GM18517 (cell line): ENCODE measurements around the gene SNED1.

Source experiments
- ATAC-seq: cut with Tn5 transposase; IDR thresholded peaks from one replicate; pipeline ENCODE4 v1.9.1; 2021; ENCODE audit warnings: mild to moderate bottlenecking, moderate library complexity; ENCODE audit not compliant: unreplicated experiment

SNED1 gene

DNA sequence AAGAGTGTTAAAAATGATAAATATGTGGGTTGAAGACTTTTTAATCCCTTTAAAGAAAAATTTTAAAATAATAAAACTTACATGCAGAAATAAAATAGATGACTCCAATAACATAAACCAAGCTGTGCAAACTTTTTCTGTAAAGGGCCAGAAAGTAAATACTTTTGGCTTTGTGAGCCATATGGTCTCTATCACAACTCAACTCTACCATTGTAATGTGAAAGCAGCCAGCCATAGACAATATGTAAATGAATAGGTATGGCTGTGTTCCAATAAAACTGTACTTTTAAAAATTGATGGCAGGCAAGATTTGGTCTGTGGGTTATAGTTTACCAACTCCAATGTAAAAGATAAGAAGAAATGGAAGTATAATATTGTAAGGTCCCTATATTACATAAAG is 45.2 kb downstream of the SNED1 start:
- no peak for ATAC-seq

DNA sequence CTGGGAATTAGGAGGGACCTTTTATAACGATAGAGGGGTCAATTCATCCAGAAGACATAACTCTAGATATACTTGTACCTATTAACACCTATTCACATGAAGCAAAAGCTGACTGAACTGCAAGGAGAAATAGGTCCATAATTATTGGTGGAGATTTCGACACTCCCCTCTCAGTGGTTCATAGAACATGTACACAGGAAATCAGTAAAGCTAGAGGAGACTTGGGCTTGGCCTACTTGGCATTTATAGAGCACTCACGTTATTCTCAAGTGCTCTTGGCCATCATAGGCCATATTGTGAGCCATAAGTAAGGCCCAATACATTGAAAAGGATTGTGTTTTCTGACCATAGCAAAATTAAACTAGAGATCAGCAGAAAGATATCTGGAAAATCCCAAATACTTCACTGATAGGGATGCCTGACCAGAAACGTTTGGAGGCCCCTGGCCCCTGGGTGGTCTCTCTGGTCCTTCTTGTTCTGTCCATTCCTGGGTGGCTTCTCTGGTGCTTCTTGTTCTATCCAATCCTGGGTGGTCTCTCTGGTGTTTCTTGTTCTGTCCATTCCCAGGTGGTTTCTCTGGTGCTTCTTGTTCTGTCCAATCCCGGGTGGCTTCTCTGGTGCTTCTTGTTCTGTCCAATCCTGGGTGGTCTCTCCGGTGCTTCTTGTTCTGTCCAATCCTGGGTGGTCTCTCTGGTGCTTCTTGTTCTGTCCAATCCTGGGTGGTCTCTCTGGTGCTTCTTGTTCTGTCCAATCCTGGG is 49.0 kb downstream of the SNED1 start:
- no peak for ATAC-seq

DNA sequence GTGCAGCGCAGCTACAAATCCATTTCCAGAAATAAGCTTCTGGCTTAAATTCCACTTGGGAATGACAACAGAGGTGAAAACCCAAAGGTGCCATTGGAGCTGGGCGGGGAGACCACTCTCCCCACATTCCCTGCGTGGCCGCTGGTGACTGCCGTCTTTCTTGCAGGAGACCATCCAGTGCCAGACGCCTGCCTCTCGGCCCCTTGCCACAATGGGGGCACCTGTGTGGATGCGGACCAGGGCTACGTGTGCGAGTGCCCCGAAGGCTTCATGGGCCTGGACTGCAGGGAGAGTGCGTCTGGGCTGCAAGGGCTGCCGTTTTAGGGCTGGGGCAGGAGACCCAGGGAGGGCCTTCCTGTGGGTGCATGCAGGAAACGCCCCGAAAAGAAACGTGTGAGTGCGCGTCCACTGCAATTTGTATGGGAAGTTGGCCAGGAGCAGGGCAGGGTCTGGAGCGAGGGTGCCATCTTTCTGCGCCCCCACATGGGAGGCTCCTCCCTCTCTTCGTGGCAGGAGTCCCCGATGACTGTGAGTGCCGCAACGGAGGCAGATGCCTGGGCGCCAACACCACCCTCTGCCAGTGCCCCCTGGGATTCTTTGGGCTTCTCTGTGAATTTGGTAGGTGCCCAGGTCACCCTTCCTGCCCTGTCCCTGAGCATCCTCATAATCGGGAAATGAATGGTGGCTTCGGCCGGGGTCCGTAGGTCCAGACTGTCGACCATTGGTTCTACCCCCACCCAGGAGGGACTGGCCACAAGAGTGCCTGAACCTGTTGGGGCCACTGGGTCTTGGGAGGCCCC is 49.9 kb downstream of the SNED1 start:
- ATAC-seq: no peak

DNA sequence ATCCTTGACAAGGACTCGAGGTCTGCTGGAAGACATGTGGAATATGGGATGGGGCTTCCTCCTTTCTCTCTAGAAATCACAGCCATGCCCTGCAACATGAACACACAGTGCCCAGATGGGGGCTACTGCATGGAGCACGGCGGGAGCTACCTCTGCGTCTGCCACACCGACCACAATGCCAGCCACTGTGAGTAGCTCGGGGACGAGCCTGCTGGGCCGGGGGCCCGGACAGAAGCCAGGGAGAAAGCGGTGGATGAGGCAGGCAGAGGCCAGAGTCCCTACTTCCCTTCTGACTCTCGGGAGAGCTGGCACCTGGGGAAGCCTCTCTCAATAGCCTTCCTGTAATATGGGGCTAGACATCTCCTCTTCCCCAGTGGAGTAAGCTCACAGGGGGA is 50.5 kb downstream of the SNED1 start:
- no peak for ATAC-seq

DNA sequence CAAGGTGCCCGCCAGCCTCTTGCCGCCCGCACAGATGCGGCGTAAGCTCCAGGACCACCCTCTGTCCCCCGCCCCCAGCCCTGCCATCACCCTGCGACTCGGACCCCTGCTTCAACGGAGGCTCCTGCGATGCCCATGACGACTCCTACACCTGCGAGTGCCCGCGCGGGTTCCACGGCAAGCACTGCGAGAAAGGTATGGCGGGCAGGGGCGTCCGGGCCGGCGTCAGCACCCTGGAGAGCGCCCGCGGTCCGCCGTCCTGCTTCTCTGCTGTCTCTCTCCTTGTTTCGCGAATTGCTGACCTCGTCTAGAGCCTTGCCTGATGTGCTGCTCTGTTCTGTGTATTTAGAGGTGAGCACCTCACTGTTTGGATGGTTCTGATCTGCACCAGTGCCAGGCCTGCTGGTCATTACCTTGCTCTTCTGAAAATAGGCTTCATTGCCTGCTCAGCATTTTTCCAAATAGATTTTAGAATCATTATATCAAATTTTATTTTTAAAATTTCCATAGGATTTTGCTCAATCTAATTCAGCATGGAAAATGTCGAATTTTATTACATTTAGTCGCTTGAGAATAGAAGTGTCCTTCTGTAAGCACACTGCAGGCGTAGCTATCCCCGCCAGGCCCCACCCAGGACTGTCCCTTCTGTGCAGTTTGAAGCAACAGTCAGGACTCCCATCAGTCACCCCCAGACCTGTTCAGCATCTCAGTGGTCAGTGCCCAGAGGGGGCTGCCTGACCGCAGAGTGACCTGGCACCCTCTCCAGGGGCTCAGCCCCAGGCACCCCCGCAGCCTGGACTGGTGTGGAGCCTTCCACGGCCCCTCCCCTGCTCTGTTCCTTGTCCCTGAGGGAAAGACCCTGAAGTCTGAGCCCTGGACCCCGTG is 51.6 kb downstream of the SNED1 start:
- ATAC-seq: no peak

DNA sequence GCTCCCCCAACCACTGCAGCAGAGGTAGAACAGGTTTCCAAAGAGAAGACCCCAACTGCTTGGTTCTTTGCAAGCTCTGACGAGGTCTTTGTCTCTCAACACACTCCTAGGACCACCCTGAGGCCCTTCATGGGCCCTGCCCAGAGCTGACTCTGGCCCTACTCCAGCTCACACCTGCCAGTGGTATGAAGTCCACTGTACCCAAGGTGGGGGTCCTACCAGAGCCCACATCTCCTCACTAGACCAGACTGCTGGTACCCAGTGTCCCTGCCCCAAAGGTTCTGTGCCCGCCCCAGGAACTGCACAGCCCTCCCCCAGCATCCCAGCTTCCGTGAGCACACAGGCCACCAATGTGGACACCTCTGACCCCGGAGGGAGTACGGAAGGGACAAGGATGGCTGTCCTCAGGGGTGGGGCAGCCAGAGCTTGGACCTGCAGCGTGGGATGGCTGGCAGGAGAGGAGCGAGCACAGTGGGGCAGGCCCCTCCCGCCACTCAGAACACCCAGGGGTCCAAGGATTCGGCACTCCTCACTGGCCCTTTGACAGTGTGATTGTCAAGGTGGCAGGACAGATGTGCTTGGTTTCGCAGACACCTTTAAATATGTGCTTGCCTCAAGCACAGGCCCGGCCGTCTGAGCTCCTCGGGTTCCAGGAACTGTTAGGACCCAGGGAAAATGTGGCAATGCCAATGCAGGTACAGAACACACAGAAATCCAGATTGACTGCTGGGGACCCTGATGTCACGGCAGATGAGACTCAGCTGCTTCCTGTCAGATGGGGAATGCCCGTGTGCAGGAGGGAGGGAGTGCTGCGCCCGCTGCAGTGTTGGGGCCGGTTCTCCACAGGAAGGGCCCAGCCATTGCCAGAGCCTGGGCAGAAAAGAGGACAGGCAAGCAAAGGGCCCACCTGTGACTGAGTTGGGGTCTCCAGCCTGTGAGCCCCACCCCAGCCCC is 52.5 kb downstream of the SNED1 start:
- no peak for ATAC-seq

DNA sequence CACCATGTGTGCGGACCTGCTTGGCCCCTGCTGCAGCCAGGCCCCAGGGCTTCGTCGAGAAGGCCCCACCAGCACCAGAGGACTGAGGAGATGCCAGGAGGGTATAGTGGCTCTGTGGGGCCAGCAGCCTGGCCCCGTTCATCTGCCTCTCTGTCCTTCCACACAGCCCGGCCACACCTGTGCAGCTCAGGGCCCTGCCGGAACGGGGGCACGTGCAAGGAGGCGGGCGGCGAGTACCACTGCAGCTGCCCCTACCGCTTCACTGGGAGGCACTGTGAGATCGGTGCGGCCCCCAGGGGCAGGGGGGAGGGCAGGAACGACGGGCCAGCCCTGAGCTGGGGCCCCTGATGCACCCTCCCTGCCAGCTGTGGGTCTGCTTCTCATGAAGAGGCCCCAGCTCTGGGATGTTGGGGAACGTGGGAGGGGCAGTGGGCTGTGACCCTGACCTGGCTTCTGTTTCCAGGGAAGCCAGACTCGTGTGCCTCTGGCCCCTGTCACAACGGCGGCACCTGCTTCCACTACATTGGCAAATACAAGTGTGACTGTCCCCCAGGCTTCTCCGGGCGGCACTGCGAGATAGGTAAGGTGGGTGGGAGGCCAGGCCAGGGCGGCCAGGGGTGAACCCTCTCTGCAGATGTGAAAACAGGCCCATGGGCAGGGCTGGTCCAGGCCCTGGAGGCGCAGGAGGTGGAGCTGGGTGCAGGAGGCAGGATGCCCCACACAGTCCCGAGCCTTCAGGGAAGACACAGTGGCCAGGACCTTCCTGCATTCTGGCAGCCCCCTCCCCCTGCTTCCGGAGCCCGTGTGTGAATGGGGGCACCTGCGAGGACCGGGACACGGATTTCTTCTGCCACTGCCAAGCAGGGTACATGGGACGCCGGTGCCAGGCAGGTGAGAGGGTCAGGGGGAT is 53.4 kb downstream of the SNED1 start:
- ATAC-seq: no peak

DNA sequence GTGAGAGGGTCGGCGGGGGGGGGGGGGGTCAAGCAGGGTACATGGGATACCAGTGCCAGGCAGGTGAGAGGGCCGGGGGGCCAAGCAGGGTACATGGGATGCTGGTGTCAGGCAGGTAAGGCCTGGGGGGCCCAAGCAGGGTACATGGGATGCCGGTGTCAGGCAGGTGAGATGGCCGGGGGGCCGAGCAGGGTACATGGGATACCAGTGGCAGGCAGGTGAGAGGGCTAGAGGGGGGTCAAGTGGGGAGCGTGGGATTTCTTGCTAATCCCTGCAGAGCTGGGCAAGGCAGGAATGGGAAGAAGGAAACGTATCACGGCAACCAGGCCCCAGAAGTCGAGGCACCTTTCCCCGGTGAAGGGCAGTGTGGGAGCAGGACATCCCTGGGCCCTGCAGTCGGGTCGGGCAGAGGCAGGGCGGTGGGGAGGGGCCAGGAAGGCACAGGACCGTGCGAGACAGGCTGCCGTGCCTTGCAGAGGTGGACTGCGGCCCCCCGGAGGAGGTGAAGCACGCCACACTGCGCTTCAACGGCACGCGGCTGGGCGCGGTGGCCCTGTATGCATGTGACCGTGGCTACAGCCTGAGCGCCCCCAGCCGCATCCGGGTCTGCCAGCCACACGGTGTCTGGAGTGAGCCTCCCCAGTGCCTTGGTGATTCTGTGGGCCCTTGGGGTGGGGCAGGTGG is 54.4 kb downstream of the SNED1 start:
- no peak for ATAC-seq

DNA sequence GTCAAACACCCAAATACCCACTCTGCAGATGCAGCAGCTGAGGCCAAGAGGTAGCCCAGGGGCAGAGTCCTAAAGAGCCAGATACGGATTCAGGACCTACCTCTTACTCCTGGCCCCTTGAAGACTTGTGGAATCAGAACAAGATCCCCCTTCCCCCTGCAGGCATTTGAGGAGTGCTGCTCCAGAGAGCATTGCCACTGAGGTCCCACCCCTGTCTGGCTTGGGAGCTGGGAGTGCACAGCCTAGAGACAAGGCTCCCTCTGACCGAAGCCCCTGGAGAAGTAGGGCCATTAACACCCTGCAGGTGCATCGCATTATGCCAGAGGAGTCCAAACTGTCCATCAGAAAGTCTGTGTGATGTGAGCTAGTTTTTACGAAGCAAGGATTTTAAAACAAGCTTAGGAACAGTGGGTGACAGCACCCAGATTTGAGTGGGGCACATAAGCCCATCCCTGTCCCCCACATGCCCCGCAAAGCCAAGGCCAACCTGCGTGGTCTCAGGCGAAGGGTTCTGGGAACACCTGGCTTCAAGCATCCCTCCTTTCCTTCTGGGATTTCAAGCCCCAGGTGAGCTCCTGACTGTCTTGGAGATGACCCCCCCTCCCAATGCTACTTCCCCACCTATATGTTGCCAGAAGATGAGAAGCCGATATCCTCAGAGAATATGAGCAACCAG is 55.3 kb downstream of the SNED1 start:
- no peak for ATAC-seq

DNA sequence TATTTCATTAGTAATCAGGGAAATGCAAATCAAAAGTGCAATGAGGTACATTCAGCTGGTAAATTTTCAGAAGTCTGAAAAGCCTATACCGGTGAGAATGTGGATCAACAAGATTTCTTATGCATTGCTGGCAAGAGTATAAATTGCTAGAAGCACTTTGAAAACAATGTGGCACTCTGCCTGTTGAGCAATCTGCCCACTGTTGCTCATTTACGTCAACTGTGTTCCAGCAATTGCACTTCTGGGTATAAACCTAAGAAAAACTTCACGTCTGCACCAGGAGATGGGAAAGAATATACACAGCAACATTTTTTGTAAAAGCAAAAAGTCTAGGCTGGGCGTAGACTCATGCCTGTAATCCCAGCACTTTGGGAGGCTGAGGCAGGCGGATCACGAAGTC is 62.9 kb downstream of the SNED1 start:
- no peak for ATAC-seq

DNA sequence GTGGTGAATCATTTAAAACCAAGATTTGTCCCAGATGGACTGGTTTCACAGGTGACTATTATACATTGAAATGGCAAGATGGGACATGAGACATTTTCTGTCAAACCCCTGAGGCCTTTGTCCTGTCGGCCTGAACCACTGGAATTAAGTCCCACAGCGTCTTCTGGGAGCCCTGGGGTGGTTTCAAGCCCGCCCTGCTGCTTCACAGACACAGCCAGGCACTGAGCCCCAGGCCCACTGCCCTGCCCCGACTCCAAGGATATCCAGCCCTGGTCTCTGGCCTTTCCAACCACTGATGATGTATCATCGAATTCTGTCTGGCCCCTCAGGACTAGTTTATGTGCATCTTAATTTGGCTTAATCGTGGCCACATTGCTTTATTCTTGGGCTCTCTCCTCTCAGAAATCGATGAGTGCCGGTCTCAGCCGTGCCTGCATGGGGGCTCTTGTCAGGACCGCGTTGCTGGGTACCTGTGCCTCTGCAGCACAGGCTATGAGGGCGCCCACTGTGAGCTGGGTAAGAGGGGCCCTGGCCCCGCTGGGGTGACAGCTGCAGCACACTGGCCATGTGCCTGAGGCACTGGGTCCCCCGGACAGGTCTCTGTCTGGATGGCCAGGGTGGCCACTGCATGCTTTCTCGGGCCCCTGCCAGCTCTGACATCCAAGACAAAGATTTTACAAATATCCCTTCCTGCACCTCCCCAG is 64.1 kb downstream of the SNED1 start:
- no peak for ATAC-seq

DNA sequence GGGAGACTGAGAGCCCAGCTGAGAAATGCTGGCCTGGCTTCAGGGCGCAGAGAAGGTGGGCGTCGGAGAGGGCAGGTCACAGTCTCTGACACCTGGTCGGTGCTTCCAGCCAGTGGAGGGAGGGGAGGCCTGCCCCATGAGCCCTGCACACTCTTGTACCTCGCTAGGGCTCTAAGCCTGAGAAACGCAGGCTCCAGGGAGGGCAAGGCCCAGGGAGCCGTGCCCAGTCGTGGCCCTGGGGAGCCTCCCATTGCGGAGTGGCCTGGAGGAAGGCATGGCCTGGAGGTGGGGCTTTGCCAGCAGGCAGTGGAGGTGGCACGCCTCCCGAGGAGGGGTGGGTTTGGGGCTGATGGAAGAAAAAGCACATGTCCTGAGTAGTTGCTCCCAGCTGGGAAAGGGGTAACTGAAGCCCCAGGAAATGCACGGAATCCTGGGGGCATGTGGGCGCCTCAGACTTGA is 64.7 kb downstream of the SNED1 start:
- ATAC-seq: no peak

DNA sequence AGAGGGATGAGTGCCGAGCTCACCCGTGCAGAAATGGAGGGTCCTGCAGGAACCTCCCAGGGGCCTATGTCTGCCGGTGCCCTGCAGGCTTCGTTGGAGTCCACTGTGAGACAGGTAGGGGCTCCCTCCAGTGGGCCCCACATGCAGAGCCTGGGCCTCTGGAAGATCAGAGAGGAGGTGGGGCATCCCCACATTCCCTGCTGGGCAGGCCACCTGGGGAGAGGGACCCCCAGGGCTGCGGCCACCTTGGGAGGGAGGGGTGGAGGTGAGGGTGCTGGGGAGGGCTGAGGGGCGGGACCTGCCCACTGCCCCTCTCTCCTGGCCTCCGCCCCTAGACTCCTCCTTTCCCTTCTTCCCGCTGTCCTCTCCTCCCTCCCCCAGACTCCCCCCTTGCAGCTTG is 65.2 kb downstream of the SNED1 start:
- ATAC-seq: no peak

DNA sequence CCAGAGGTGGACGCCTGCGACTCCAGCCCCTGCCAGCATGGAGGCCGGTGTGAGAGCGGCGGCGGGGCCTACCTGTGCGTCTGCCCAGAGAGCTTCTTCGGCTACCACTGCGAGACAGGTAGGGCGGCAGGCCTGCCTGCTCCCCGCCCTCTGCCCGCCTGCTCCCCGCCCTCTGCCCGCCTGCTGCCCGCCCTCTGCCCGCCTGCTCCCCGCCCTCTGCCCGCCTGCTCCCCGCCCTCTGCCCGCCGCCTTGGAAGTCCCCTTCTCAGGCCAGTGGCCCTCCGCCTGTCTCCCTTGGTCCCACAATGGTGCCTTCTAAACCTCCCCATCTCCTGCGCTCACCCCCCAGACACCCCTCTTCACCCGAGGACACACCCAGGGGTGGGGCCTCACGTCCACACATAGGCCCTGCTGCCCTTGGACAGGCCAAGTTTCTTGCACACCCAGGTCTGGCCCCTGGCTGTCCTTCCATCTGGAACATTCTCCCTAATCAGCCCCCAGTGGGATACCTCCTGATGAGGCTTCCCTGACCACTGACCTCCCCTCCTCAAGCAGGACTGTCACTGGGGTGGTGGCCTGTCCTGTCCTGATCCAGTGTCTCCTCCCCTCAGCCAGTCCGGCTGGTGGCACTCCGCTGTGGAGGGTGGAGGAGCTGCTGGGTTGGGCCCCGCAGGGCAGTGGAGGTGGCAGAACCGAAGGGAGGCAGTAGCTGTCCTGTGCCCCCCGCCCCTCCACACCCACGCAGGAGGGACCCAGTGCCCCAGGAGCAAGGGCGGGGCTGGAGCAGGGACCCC is 65.8 kb downstream of the SNED1 start:
- ATAC-seq: no peak

DNA sequence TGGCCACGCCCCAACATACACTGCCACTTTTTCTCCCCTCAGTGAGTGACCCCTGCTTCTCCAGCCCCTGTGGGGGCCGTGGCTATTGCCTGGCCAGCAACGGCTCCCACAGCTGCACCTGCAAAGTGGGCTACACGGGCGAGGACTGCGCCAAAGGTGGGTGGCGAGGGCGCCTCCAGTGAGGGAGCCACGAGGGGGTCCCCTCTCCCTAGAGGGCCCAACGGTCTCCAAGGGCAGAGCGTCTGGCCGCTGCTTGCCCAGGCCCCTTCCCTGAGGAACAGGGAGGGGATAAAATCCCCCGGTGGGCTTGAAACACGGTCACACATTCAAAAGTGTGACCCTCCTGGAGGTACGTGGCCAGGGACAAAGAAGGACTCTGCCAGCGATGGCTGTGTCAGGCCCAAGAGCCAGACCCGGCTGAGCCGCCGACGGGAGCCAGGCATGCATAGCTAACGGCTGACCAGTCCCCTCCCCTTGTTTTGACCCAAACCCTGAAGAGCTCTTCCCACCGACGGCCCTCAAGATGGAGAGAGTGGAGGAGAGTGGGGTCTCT is 66.5 kb downstream of the SNED1 start:
- no peak for ATAC-seq

DNA sequence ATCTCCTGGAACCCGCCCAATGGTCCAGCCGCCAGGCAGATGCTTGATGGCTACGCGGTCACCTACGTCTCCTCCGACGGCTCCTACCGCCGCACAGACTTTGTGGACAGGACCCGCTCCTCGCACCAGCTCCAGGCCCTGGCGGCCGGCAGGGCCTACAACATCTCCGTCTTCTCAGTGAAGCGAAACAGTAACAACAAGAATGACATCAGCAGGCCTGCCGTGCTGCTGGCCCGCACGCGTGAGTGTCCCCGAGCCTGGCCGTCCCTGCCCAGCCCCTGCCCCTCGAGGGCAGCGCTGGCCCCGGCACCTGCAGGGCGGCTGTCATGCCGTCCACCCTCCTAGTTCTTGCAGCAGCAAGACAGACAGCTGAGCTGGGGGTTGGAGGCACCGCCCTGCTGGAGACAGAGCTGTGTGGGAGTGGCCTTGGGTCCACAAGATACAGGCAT is 67.0 kb downstream of the SNED1 start:
- ATAC-seq: no peak
